ENCODE results near the gene CAMSAP1.

Gene CAMSAP1

GRCh38 chr9:135840107-135840506 lies 67.2 kb downstream of the CAMSAP1 start:
- DNase-seq: no peak

- no peak for DNase-seq
Observed at GRCh38 chr9:135839516-135839915, 67.8 kb downstream of the CAMSAP1 start.

- DNase-seq: no peak
Observed at GRCh38 chr9:135835131-135835530, 72.2 kb downstream of the CAMSAP1 start.

- DNase-seq: no peak
Observed at GRCh38 chr9:135833864-135834263, 73.5 kb downstream of the CAMSAP1 start.

GRCh38 chr9:135830496-135830895 lies 76.8 kb downstream of the CAMSAP1 start:
- no peak for DNase-seq

- no peak for DNase-seq
Observed at GRCh38 chr9:135828656-135829055, 78.7 kb downstream of the CAMSAP1 start.

- no peak for DNase-seq
Observed at GRCh38 chr9:135827866-135828580, 79.3 kb downstream of the CAMSAP1 start.

- DNase-seq: no peak
Observed at GRCh38 chr9:135827301-135827700, 80.0 kb downstream of the CAMSAP1 start.

- DNase-seq: no peak
Observed at GRCh38 chr9:135826188-135826545, 81.2 kb downstream of the CAMSAP1 start.

GRCh38 chr9:135825435-135826187 lies 81.7 kb downstream of the CAMSAP1 start:
- DNase-seq: peak in 1 of 56 donors; percentile 0

- DNase-seq: no peak
Observed at GRCh38 chr9:135823036-135823435, 84.3 kb downstream of the CAMSAP1 start.

- no peak for DNase-seq
Observed at GRCh38 chr9:135822374-135822755, 85.0 kb downstream of the CAMSAP1 start.

- no peak for DNase-seq
Observed at GRCh38 chr9:135821733-135822373, 85.5 kb downstream of the CAMSAP1 start.

GRCh38 chr9:135821116-135821515 lies 86.2 kb downstream of the CAMSAP1 start:
- no peak for DNase-seq

- no peak for DNase-seq
Observed at GRCh38 chr9:135820661-135821060, 86.7 kb downstream of the CAMSAP1 start.

GRCh38 chr9:135819905-135820304 lies 87.4 kb downstream of the CAMSAP1 start:
- no peak for DNase-seq

- DNase-seq: no peak
Observed at GRCh38 chr9:135818718-135819475, 88.4 kb downstream of the CAMSAP1 start.

- DNase-seq: no peak
Observed at GRCh38 chr9:135817951-135818717, 89.2 kb downstream of the CAMSAP1 start.

GRCh38 chr9:135816651-135816970 lies 90.7 kb downstream of the CAMSAP1 start:
- no peak for DNase-seq

GRCh38 chr9:135815830-135816650 lies 91.3 kb downstream of the CAMSAP1 start:
- no peak for DNase-seq
